Measurements from ENCODE around the gene HOXC13.

The HOXC13 gene, protein sequence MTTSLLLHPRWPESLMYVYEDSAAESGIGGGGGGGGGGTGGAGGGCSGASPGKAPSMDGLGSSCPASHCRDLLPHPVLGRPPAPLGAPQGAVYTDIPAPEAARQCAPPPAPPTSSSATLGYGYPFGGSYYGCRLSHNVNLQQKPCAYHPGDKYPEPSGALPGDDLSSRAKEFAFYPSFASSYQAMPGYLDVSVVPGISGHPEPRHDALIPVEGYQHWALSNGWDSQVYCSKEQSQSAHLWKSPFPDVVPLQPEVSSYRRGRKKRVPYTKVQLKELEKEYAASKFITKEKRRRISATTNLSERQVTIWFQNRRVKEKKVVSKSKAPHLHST

GRCh38 chr12:53938326-53939140, at the start of gene HOXC13:
TSS of gene HOXC13 (plus strand) at chr12:53938831. CDS start at chr12:53938907, 76 bp downstream.
- DNase-seq (ENCODE audit: low read depth) = no peak
- no peak within 1 kb of the TSS for H3K4me3 ChIP-seq (ENCODE audit: low read depth, low read length)
- no peak for TF ChIP-seq CTCF (IDR thresholded peaks at IDR 0.05; ENCODE audit: insufficient read depth, low read depth, low read length, missing control alignments)

GRCh38 chr12:53890081-53890480, 48.5 kb upstream of the HOXC13 start:
- H3K4me3 ChIP-seq (ENCODE audit: low read depth, low read length) = no peak overlapping the region
- DNase-seq (ENCODE audit: low read depth) = no peak
- no peak for TF ChIP-seq CTCF (IDR thresholded peaks at IDR 0.05; ENCODE audit: insufficient read depth, low read depth, low read length, missing control alignments)

- H3K4me3 ChIP-seq (ENCODE audit: low read depth, low read length) = no peak overlapping the region
- no peak for TF ChIP-seq CTCF (IDR thresholded peaks at IDR 0.05; ENCODE audit: insufficient read depth, low read depth, low read length, missing control alignments)
- no peak for DNase-seq (ENCODE audit: low read depth)
Measured at GRCh38 chr12:53892762-53893395, 45.8 kb upstream of the HOXC13 start.

- DNase-seq (ENCODE audit: low read depth) = no peak
- TF ChIP-seq CTCF (IDR thresholded peaks at IDR 0.05; ENCODE audit: insufficient read depth, low read depth, low read length, missing control alignments) = no peak
- no peak overlapping the region for H3K4me3 ChIP-seq (ENCODE audit: low read depth, low read length)
Measured at GRCh38 chr12:53899230-53899629, 39.4 kb upstream of the HOXC13 start.

GRCh38 chr12:53907103-53907502, 31.5 kb upstream of the HOXC13 start:
- no peak overlapping the region for H3K4me3 ChIP-seq (ENCODE audit: low read depth, low read length)
- no peak for TF ChIP-seq CTCF (IDR thresholded peaks at IDR 0.05; ENCODE audit: insufficient read depth, low read depth, low read length, missing control alignments)
- DNase-seq (ENCODE audit: low read depth) = no peak

DNA sequence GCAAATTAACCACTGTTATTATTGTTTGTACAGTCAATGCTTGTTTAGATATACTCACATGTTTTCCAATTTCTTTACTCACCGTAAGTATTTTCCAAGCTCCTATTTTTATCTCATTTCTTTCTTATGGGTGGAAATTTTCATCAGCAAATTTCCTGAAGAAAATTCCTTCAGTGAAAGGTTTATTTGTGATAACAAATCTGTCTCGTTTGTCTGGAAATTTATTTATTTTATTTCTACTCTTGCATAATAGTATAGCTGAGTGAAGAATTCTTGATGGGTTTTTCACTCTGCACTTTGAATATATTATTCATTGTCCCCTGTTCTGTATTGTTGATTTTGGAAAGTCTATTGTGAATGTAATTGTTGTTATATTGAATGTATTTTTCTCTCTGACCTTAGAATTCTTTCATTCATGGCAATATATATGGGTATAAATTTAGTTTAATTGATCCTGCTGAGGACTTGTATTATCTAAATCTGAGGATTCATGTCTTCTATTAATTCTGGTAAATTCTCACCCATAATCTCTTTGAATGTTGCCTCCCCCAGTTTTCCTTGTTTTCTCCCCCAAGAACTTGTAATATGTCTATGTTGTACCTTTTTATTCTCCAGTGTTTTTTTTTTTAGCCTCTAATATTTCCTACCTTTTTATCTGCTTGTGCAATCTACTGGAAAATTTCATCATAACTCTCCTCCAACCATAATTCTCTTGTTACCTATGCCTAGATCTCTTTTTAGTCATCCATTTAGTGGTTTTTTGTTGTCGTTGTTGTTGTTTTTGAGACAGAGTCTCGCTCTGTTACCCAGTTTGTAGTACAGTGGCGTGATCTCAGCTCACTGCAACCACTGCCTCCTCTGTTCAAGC, 21.6 kb upstream of the HOXC13 start:
- no peak for DNase-seq (ENCODE audit: low read depth)
- TF ChIP-seq CTCF (IDR thresholded peaks at IDR 0.05; ENCODE audit: insufficient read depth, low read depth, low read length, missing control alignments) = no peak
- no peak overlapping the region for H3K4me3 ChIP-seq (ENCODE audit: low read depth, low read length)
